ENCODE measurements around the gene ACOX3.

ACOX3 gene

DNA sequence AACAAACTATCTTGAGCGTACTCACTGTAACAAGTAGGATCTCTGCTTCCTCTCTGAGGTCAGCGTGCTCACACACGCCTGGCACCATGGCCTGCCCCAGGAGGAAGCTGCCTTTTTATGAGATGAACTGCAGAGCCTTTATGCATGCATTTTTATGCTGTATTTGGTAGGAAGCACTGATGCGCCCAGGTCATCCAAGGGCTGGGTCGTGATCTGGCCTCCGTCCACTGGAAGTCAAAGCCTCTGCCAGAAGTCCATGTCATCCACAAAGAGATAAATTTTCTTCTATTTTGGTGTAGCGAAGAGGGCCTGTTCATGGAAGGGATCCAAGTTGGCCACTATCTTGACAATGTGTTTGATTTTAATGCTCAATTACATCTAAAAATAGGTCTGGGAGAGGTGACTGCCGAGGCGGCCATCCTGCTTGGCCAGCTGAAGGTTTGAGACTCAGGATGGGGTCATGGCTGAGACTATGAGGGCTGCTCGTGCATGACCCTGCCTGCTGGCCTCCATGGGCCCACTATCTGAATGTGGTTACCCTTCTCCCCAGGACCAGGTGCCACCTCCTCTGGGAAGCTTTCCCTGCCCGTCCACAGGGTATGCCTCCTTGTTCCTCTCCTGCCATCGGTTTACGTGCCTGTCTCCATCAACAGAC lies 120.7 kb downstream of the ACOX3 start:
- DNase-seq (ENCODE audit: low spot score) = no peak

DNA sequence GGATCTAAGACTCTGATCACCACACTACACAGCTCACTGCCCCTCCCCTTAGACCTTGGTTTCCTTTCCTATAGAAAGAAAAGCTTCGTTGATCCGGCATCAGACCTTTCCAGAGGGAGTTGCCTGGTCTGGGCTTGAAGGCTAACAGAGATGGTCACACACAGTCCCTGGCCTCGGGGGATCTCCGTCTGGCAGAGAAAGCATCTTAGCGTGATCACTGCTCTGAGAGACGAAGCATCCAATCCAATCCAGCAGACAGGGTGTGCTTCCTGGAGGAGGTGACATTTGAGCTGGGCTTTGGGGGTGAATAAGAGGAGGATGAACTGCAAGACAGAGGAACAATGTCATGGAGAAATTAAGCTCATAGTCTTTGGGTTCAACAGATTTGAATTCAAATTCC lies 121.5 kb downstream of the ACOX3 start:
- no peak for DNase-seq (ENCODE audit: low spot score)

DNA sequence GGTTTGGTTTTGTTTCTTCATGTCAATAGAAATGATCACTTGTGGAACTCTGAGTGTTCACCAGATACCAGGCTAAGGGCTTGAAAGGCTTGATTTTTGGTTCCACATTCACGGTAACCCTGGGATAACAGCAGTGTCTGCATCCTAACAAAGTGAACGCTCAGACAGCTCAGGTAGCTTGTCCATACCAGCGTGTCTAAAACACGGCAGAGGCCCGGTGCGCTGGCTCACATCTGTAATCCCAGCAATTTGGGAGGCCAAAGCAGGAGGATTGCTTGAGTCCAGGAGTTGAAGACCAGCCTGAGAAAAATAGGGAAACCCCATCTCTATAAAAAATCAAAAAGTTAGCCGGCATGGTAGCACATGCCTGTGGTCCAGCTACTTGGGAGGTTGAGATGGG lies 122.0 kb downstream of the ACOX3 start:
- no peak for DNase-seq (ENCODE audit: low spot score)

DNA sequence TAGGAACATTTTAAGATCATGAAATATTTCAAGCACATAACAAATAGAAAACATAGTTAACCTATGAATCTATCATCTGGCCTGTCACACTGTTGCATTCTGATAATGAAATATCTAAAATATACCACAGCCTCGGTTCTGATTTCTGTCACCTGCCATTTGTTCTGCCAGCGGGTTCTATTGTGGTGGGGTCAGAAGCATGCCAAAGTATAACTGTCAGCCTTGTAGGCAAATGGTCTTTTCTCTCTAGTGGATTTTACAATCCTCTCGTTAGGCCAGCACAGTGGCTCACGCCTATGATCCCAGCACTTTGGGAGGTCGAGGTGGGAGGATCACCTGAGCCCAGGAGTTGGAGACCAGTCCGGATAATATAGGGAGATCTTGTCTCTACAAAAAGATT lies 123.0 kb downstream of the ACOX3 start:
- DNase-seq (ENCODE audit: low spot score) = no peak

DNA sequence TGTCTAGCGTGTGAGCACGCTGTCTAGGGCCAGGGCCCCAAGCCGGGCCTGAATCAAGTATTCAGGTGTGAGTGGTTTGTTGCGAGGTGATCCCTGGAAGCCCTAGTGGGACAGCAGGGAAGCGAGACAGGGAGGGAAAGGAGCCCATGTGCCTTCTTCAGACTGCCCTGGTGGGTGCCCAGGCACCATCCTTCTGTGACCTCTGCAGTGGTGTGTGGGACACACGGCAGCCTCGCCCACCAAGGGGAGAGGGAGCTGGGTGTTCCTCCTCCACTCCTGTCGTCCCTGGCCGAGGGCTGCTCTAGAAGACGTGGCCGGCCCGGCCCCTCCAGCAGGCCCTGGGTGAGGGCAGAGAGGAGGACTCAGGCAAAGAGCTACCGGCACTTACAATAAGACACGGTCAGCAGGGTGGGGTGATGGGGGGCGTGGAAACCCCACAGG lies 123.6 kb downstream of the ACOX3 start:
- no peak for DNase-seq (ENCODE audit: low spot score)
